B cell (primary cell): ENCODE measurements around the gene FAM120B. TPM values are rescaled to one million over a fixed set of nuclear protein-coding genes. Genes with fewer than 3 reads are reported as not detected.

ENCODE experiments used
- ATAC-seq: fragments of 200-7000 bp; cut with Tn5 transposase; one replicate; pipeline ENCODE4 v1.10.0; 2021; ENCODE audit warnings: low read depth, mild to moderate bottlenecking, moderate number of reproducible peaks, moderate library complexity
- CTCF ChIA-PET: fragments of 350-600 bp; sonication (Branson Sonifier 250); formaldehyde crosslinking; loops from one replicate; lab custom pipeline; 2021; ENCODE audit warnings: antibody characterized with exemption, inconsistent platforms; lab: Charles Lee
- POLR2A ChIA-PET: fragments of 350-600 bp; sonication (Branson Sonifier 250); formaldehyde crosslinking; loops from one replicate; lab custom pipeline; 2021; ENCODE audit warnings: antibody characterized with exemption; lab: Charles Lee
- DNase-seq: peaks from one replicate; pipeline ENCODE4 v3.0.0; 2013
- H2AFZ ChIP-seq: 2 replicates; pipeline ENCODE4 v1.6.1; 2012; ENCODE audit warnings: mild to moderate bottlenecking, low read depth, low read length; ENCODE audit not compliant: insufficient read depth, poor library complexity, severe bottlenecking
- H3K27ac ChIP-seq, 2 donors: 1 replicate in 1 of 2; 2 replicates in 1 of 2; pipeline ENCODE4 v1.5.1; 2012 to 2013; ENCODE audit warnings: low read length in 2 of 2, mild to moderate bottlenecking in 2 of 2, moderate library complexity in 1 of 2
- H3K27me3 ChIP-seq, 4 experiments: fragments of 200-600 bp in 1 of 4; sonication (generic) in 1 of 4; replicated peaks in 1 of 4; 1 replicate in 2 of 4; 2 replicates in 2 of 4; pipeline versions ENCODE4 v1.6.1 to v1.7.0; 2013 to 2016; ENCODE audit warnings: low read length in 3 of 4, mild to moderate bottlenecking in 2 of 4, mixed read lengths in 1 of 4, moderate library complexity in 1 of 4; ENCODE audit not compliant: insufficient read depth in 4 of 4, control insufficient read depth in 3 of 4; ENCODE audit errors: control extremely low read depth in 1 of 4
- H3K36me3 ChIP-seq, 2 experiments: replicated peaks in 1 of 2; 1 replicate in 1 of 2; 2 replicates in 1 of 2; pipeline versions ENCODE4 v1.6.1 to v1.7.1; 2013; ENCODE audit warnings: low read length in 1 of 2; ENCODE audit not compliant: insufficient read depth in 2 of 2, control insufficient read depth in 1 of 2; ENCODE audit errors: control extremely low read depth in 1 of 2, extremely low read depth in 1 of 2
- H3K4me1 ChIP-seq, 2 donors: fragments of 200-600 bp in 1 of 2; sonication (generic) in 1 of 2; 1 replicate in 1 of 2; 2 replicates in 1 of 2; pipeline versions ENCODE4 v1.5.1 to v1.6.1; 2013 to 2017; ENCODE audit warnings: low read length in 2 of 2; ENCODE audit not compliant: control insufficient read depth in 2 of 2, insufficient read depth in 2 of 2
- H3K4me2 ChIP-seq: replicated peaks from 2 replicates; pipeline ENCODE3; 2012; ENCODE audit warnings: mild to moderate bottlenecking, low read depth, low read length; ENCODE audit not compliant: poor library complexity, severe bottlenecking
- H3K4me3 ChIP-seq, 5 experiments: fragments of 200-600 bp in 1 of 5; sonication (generic) in 1 of 5; 1 replicate in 3 of 5; 2 replicates in 2 of 5; pipeline versions ENCODE4 v1.5.1 to v1.7.0; 2011 to 2016; ENCODE audit warnings: low read length in 4 of 5, mild to moderate bottlenecking in 4 of 5, low read depth in 2 of 5, control low read depth in 1 of 5, moderate library complexity in 1 of 5; ENCODE audit not compliant: insufficient read depth in 1 of 5; ENCODE audit errors: control extremely low read depth in 1 of 5, extremely low read depth in 1 of 5
- H3K79me2 ChIP-seq: fragments of 200-600 bp; sonication (generic); one replicate; pipeline ENCODE4 v1.6.0; 2016; ENCODE audit warnings: low read length; ENCODE audit not compliant: control insufficient read depth, insufficient read depth
- H3K9ac ChIP-seq: fragments of 200-600 bp; sonication (generic); 2 replicates; pipeline ENCODE4 v1.6.1; 2017; ENCODE audit warnings: mild to moderate bottlenecking, low read length, moderate library complexity
- H3K9me3 ChIP-seq, 3 donors: one replicate each; pipeline versions ENCODE4 v1.6.1 to v1.7.1; 2013; ENCODE audit warnings: low read length in 2 of 3; ENCODE audit not compliant: control insufficient read depth in 2 of 3, insufficient read depth in 1 of 3; ENCODE audit errors: control extremely low read depth in 1 of 3
- H4K20me1 ChIP-seq: 2 replicates; pipeline ENCODE4 v1.6.0; 2012; ENCODE audit warnings: mild to moderate bottlenecking, low read length; ENCODE audit not compliant: insufficient read depth, control insufficient read depth, poor library complexity, severe bottlenecking
- H3K27ac Mint-ChIP-seq: one replicate; pipeline ENCODE4 v1.8.0; 2021; ENCODE audit warnings: mixed read lengths
- H3K27me3 Mint-ChIP-seq: one replicate; pipeline ENCODE4 v1.8.0; 2021; ENCODE audit warnings: mixed read lengths
- H3K4me1 Mint-ChIP-seq: one replicate; pipeline ENCODE4 v1.8.0; 2021; ENCODE audit warnings: mixed read lengths
- H3K4me3 Mint-ChIP-seq: one replicate; pipeline ENCODE4 v1.8.0; 2021; ENCODE audit warnings: mixed read lengths
- H3K9me3 Mint-ChIP-seq: one replicate; pipeline ENCODE4 v1.8.0; 2022; ENCODE audit warnings: mixed read lengths; ENCODE audit not compliant: insufficient read depth
- EZH2 ChIP-seq: IDR thresholded peaks from 2 replicates; pipeline ENCODE4 v1.6.1; 2012; ENCODE audit warnings: borderline replicate concordance, low read depth, mild to moderate bottlenecking, moderate library complexity, low read length; ENCODE audit not compliant: insufficient read depth, poor library complexity, severe bottlenecking
- WGBS: methylation state at CpG from one replicate; pipeline ENCODE4 v1.1.5; 2013; ENCODE audit warnings: missing lambda C conversion rate; ENCODE audit not compliant: insufficient coverage; 5-methylcytosine and 5-hydroxymethylcytosine counted together
- intact Hi-C: fragments of 100-400 bp; cut with micrococcal nuclease; formaldehyde crosslinking; loops from one replicate; pipeline ENCODE4 v1.10.0; 2022
- polyA plus RNA-seq: library from polyadenylated mRNA; depleted of rRNA; stranded (reverse); fragments of >200 nt; gene quantifications from 2 replicates; pipeline ENCODE4 v1.2.3, GENCODE V29; 2012
- total RNA-seq, 2 donors: library from RNA; stranded (reverse); fragments of 120-200 nt in 1 of 2; gene quantifications; 1 replicate in 1 of 2; 2 replicates in 1 of 2; pipeline versions ENCODE4 v1.2.3 to v1.2.4, GENCODE V29; 2013 to 2022
- TF ChIP-seq, protein P1 (sequence below): fragments of 200-600 bp; IDR thresholded peaks from one replicate; pipeline ENCODE4 v1.8.0; 2022; ENCODE audit warnings: antibody characterized with exemption, mild to moderate bottlenecking

Gene FAM120B
- total and polyA plus RNA-seq, 2 donors (not counting 1 experiment from before 2014, with no cell fraction given) = 12.5 to 51.7 TPM

GRCh38 chr6:170439366-170440361 lies 133.1 kb downstream of the FAM120B start:
- Mint-ChIP-seq H3K4me3 (no peak overlapping the region), H3K27me3 (peaks cover 14% of the 10 kb centered on the region), H3K27ac (no peak overlapping the region), H3K9me3 (peaks cover 4% of the 10 kb centered on the region), H3K4me1 (peaks cover 7% of the 10 kb centered on the region)
- H3K27me3 ChIP-seq = peaks cover 0 to 17% (median under 1%) of the 10 kb centered on the region in 4 experiments
- peaks cover 0 to 36% (median 5%) of the 10 kb centered on the region in 3 donors for H3K9me3 ChIP-seq
- H3K4me3 ChIP-seq = no peak overlapping the region
- POLR2A ChIA-PET = no interaction called here
- DNase-seq (no peak), ATAC-seq (no peak)
- H3K79me2 ChIP-seq = no peaks in the 10 kb centered on the region
- intact Hi-C loops = no loop called here
- no peak overlapping the region for H3K27ac ChIP-seq
- 93% methylated on average over 21 of the region's 21 CpGs for WGBS
- H3K9ac ChIP-seq = no peak overlapping the region
- TF ChIP-seq, protein P1, sequence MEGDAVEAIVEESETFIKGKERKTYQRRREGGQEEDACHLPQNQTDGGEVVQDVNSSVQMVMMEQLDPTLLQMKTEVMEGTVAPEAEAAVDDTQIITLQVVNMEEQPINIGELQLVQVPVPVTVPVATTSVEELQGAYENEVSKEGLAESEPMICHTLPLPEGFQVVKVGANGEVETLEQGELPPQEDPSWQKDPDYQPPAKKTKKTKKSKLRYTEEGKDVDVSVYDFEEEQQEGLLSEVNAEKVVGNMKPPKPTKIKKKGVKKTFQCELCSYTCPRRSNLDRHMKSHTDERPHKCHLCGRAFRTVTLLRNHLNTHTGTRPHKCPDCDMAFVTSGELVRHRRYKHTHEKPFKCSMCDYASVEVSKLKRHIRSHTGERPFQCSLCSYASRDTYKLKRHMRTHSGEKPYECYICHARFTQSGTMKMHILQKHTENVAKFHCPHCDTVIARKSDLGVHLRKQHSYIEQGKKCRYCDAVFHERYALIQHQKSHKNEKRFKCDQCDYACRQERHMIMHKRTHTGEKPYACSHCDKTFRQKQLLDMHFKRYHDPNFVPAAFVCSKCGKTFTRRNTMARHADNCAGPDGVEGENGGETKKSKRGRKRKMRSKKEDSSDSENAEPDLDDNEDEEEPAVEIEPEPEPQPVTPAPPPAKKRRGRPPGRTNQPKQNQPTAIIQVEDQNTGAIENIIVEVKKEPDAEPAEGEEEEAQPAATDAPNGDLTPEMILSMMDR = no peak
- no peak for TF ChIP-seq EZH2
- peaks cover 0 to 4% of the 10 kb centered on the region in 2 donors for H3K4me1 ChIP-seq
- CTCF ChIA-PET = no interaction called here
- no peak overlapping the region for H3K4me2 ChIP-seq
- H3K36me3 ChIP-seq = no peaks in the 10 kb centered on the region
- H2AFZ ChIP-seq = no peak overlapping the region
- no peaks in the 10 kb centered on the region for H4K20me1 ChIP-seq

GRCh38 chr6:170440437-170440836 lies 133.9 kb downstream of the FAM120B start:
- Mint-ChIP-seq H3K4me3 (no peak overlapping the region), H3K27ac (no peak overlapping the region), H3K9me3 (peaks cover 4% of the 10 kb centered on the region), H3K27me3 (peaks cover 14% of the 10 kb centered on the region), H3K4me1 (peaks cover 7% of the 10 kb centered on the region)
- Histone ChIP-seq H3K4me2 (no peak overlapping the region), H3K4me3 (no peak overlapping the region), H3K79me2 (no peaks in the 10 kb centered on the region), H3K36me3 (no peaks in the 10 kb centered on the region), H3K4me1 (peaks cover 0 to 4% of the 10 kb centered on the region in 2 donors), H3K9me3 (peaks cover 0 to 29% (median 5%) of the 10 kb centered on the region in 3 donors), H3K27ac (no peak overlapping the region), H3K27me3 (peaks cover 0 to 17% (median under 1%) of the 10 kb centered on the region in 4 experiments), H3K9ac (no peak overlapping the region), H2AFZ (no peak overlapping the region), H4K20me1 (no peaks in the 10 kb centered on the region)
- CTCF ChIA-PET = no interaction called here
- POLR2A ChIA-PET = no interaction called here
- ATAC-seq = no peak
- DNase-seq = no peak
- WGBS = 96% methylated on average over 12 of the region's 14 CpGs
- intact Hi-C loops = no loop called here
- no peak for TF ChIP-seq EZH2
- TF ChIP-seq, protein P1 = no peak
